MCF 10A (cell line): ENCODE measurements around the gene THAP2. TPM values are rescaled to one million over a fixed set of nuclear protein-coding genes. Genes with fewer than 3 reads are reported as not detected.

Experiments used
- BruUV-seq: library from RNA; stranded (reverse); fragments of 400-500 nt; replicated peaks from 2 replicates; lab custom pipeline; 2021; lab: Mats Ljungman, UMichigan
- CTCF ChIA-PET: fragments of 300-600 bp; sonication (Branson Sonifier 250); formaldehyde crosslinking; extraction: SDS; loops from one replicate; lab custom pipeline; 2021; ENCODE audit warnings: antibody characterized with exemption, inconsistent platforms; lab: Yijun Ruan, JAX
- POLR2A ChIA-PET: fragments of 300-600, 350-650 bp; sonication (Branson Sonifier 250); formaldehyde crosslinking; extraction: SDS; loops from one replicate; lab custom pipeline; 2020; ENCODE audit warnings: antibody characterized with exemption, inconsistent platforms; lab: Yijun Ruan, JAX
- DNase-seq: peaks from one replicate; pipeline ENCODE4 v3.0.0-alpha.2; 2018; ENCODE audit not compliant: unreplicated experiment
- H3K27ac Mint-ChIP-seq: one replicate; pipeline ENCODE4 v1.8.0; 2022; ENCODE audit warnings: mild to moderate bottlenecking, low read depth, mixed read lengths; ENCODE audit not compliant: unreplicated experiment
- H3K27me3 Mint-ChIP-seq: one replicate; pipeline ENCODE4 v1.8.0; 2022; ENCODE audit warnings: mixed read lengths; ENCODE audit not compliant: insufficient read depth, unreplicated experiment
- H3K36me3 Mint-ChIP-seq: one replicate; pipeline ENCODE4 v1.8.0; 2022; ENCODE audit warnings: mild to moderate bottlenecking, moderate library complexity, mixed read lengths; ENCODE audit not compliant: insufficient read depth, unreplicated experiment
- H3K4me1 Mint-ChIP-seq: one replicate; pipeline ENCODE4 v1.8.0; 2022; ENCODE audit warnings: mixed read lengths; ENCODE audit not compliant: insufficient read depth, unreplicated experiment
- H3K4me3 Mint-ChIP-seq: one replicate; pipeline ENCODE4 v1.8.0; 2022; ENCODE audit warnings: mild to moderate bottlenecking, moderate library complexity, mixed read lengths; ENCODE audit not compliant: unreplicated experiment
- H3K9me3 Mint-ChIP-seq: one replicate; pipeline ENCODE4 v1.8.0; 2022; ENCODE audit warnings: mixed read lengths; ENCODE audit not compliant: unreplicated experiment
- intact Hi-C: fragments of 100-400 bp; cut with micrococcal nuclease; formaldehyde crosslinking; loops from 2 replicates; pipeline ENCODE4 v1.14.1; 2022
- total RNA-seq: library from RNA; stranded (reverse); gene quantifications from 2 replicates; pipeline ENCODE4 v1.2.3, GENCODE V29; 2022
- TF ChIP-seq, protein P1 (sequence below): fragments of 200-600 bp; IDR thresholded peaks from one replicate; pipeline ENCODE4 v1.8.0; 2022; ENCODE audit warnings: antibody characterized with exemption, mild to moderate bottlenecking; ENCODE audit not compliant: unreplicated experiment

The THAP2 gene
- total RNA-seq, 1 experiment from 2014 or later: 13.0 TPM

DNA sequence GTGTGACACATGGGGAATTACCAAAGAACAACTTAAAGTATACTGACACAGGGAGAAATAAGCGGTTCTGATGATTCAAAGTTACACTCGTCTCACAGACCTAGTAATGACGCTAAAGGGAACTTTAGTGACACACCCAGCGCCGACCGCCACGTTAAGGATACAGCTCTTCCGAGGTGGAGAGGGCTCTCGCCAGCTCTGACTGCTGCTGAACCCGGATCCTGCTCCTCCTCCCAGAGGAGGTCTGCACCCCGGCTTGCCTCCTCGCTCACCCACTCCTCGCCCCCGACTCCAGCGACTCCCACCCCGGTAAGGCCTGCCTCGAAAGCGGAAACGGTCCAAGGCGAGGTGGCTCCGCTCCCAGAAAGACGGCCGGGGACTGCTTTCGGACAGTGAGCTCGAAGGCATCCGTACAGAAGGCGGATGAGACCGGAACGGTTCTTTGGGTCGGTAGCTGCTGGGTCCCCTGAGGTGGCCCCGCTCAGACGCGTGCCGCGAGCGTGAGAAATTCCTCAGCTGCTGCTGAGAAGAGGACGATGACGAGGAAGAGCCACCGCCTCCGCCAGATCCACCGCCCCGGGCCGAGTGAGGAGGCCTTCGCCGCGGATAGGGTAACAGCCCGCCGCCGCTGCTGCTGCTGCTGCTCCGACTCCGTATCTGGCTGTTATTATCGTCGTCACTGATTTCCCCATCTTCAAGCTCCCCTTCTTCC is 1.1 kb upstream of the THAP2 start:
- no peaks in the 10 kb centered on the region for H3K27me3 Mint-ChIP-seq
- POLR2A ChIA-PET: interaction anchor here (0.8 to 10.5 kb wide), 26 partner anchors 8 to 279 kb away, joined by 3 to 258 read pairs (median 9); partner anchors contain the start of genes RAB21, TBC1D15 and TMEM19
- H3K36me3 Mint-ChIP-seq: peaks cover 26% of the 10 kb centered on the region
- TF ChIP-seq, protein P1, sequence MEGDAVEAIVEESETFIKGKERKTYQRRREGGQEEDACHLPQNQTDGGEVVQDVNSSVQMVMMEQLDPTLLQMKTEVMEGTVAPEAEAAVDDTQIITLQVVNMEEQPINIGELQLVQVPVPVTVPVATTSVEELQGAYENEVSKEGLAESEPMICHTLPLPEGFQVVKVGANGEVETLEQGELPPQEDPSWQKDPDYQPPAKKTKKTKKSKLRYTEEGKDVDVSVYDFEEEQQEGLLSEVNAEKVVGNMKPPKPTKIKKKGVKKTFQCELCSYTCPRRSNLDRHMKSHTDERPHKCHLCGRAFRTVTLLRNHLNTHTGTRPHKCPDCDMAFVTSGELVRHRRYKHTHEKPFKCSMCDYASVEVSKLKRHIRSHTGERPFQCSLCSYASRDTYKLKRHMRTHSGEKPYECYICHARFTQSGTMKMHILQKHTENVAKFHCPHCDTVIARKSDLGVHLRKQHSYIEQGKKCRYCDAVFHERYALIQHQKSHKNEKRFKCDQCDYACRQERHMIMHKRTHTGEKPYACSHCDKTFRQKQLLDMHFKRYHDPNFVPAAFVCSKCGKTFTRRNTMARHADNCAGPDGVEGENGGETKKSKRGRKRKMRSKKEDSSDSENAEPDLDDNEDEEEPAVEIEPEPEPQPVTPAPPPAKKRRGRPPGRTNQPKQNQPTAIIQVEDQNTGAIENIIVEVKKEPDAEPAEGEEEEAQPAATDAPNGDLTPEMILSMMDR: no peak
- peak overlapping the region; percentile 100 for H3K27ac Mint-ChIP-seq
- CTCF ChIA-PET: interaction anchor here (0.8 to 6.6 kb wide), 10 partner anchors 8 to 92 kb away, joined by 3 to 76 read pairs (median 4); partner anchors contain the start of genes RAB21 and TMEM19
- no peaks in the 10 kb centered on the region for H3K9me3 Mint-ChIP-seq
- peaks cover 34% of the 10 kb centered on the region for H3K4me1 Mint-ChIP-seq
- peak overlapping the region; percentile 100 for H3K4me3 Mint-ChIP-seq
- peak; percentile 73 for DNase-seq
- TSS peak; percentile 65 for BruUV-seq
- intact Hi-C loops: loop anchor here (2.0 to 10.0 kb wide), 3 partner anchors 48 to 182 kb away; partner anchors contain the start of gene RAB21

DNA sequence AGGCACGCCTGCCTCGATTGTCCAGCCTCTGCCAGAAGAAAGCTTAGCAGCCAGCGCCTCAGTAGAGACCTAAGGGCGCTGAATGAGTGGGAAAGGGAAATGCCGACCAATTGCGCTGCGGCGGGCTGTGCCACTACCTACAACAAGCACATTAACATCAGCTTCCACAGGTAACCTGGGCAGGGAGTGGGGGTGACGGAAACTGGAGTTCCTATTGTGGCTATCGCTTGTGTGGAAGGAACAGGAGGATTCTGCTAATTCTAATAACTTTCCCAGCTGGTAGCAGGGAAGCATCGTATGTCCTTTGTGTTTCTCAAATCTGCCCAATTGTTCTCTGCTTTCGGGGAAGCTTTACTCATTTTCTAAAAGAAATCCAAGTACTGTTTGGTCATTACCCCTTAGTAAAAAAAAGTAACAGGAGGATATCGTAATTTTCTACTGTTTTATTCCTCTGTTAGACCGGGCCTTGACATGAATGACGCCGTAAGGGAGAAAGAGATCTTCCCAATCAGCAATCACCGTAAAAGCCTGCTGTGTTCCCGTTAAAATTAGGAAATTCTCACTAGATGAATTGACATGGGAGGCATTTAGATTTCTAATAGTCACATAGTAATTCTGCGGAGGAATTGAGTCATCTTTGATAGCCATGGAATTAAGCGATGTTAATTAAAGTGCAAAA is 449 bp downstream of the THAP2 start:
- Mint-ChIP-seq H3K4me1 (peaks cover 24% of the 10 kb centered on the region), H3K4me3 (peak overlapping the region; percentile 100), H3K27me3 (no peaks in the 10 kb centered on the region), H3K27ac (peak overlapping the region; percentile 100), H3K36me3 (peaks cover 10% of the 10 kb centered on the region), H3K9me3 (no peaks in the 10 kb centered on the region)
- intact Hi-C loops: loop anchor here (1.0 to 10.0 kb wide), 3 partner anchors 22 to 180 kb away; partner anchors contain the start of gene TMEM19
- POLR2A ChIA-PET: interaction anchor here (0.6 to 10.5 kb wide), 27 partner anchors 8 to 322 kb away, joined by 3 to 258 read pairs (median 9); partner anchors contain the start of genes RAB21, TBC1D15 and TMEM19
- CTCF ChIA-PET: interaction anchor here (0.7 to 6.6 kb wide), 6 partner anchors 22 to 111 kb away, joined by 3 to 76 read pairs (median 4); partner anchors contain the start of gene TMEM19
- peak; percentile 24 for DNase-seq
- BruUV-seq: TSS peak; percentile 50
- TF ChIP-seq, protein P1: no peak

DNA sequence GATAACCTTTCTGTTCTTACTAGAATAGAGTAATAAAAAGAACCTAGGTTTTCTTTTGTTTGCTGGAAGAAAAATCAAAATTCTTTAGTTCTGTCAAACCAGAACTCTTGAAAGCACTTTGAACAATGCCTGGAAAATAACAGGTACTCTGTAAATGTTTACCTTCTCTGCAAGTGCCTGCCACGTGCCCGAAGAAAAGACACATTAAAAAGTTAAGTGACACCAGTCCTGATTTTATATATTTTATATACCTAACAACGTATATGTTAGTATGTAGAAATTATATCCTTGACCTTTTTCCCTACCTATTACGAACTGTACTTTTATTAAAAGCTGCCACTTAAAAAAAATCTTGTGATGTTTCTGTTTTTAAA is 976 bp downstream of the THAP2 start:
- DNase-seq: peak; percentile 17
- ChIA-PET POLR2A (interaction anchor here (0.8 to 10.5 kb wide), 11 partner anchors 11 to 115 kb away, joined by 3 to 258 read pairs (median 19); partner anchors contain the start of genes RAB21 and TMEM19), CTCF (interaction anchor here (1.4 to 6.6 kb wide), 2 partner anchors 83 to 88 kb away, joined by 3 to 76 read pairs; no protein-coding TSS in a partner anchor)
- BruUV-seq: no TSS peak
- Mint-ChIP-seq H3K27ac (peak overlapping the region; percentile 100), H3K9me3 (no peaks in the 10 kb centered on the region), H3K27me3 (no peaks in the 10 kb centered on the region), H3K36me3 (peaks cover 9% of the 10 kb centered on the region), H3K4me1 (peaks cover 24% of the 10 kb centered on the region), H3K4me3 (peak overlapping the region; percentile 100)
- TF ChIP-seq, protein P1: no peak
- intact Hi-C loops: loop anchor here (10.0 kb wide), 1 partner anchor 180 kb away; no protein-coding TSS in a partner anchor
